Measurements from ENCODE around the gene COL13A1. TPM values are rescaled to one million over a fixed set of nuclear protein-coding genes. Genes with fewer than 3 reads are reported as not detected.

The COL13A1 gene
- total RNA-seq, 1 experiment from 2014 or later = 5.9 TPM

GRCh38 chr10:69910561-69910960 lies 108.9 kb downstream of the COL13A1 start:
- Histone ChIP-seq H3K9me2 (ENCODE audit: insufficient read depth) (no peaks in the 10 kb centered on the region), H3K79me2 (ENCODE audit: insufficient read depth, low read length) (no peaks in the 10 kb centered on the region), H3K36me3 (ENCODE audit: control insufficient read depth in 1 of 2, insufficient read depth in 2 of 2, low read length in 2 of 2) (no peaks in the 10 kb centered on the region), H3K4me2 (ENCODE audit: low read length) (no peak overlapping the region), H4K20me1 (ENCODE audit: insufficient read depth) (no peaks in the 10 kb centered on the region), H3K9me3 (ENCODE audit: control insufficient read depth in 1 of 2, insufficient read depth in 1 of 2, low read depth in 1 of 2, low read length in 2 of 2) (no peaks in the 10 kb centered on the region), H2AFZ (ENCODE audit: low read depth, low read length, poor library complexity, severe bottlenecking) (no peak overlapping the region), H3K4me3 (replicated peaks in 1 of 2; ENCODE audit: low read depth in 1 of 2, low read length in 2 of 2) (no peak overlapping the region), H3K9ac (ENCODE audit: low read length) (no peak overlapping the region), H3K27ac (ENCODE audit: low read depth, low read length) (no peak overlapping the region), H3K27me3 (ENCODE audit: insufficient read depth, low read length) (no peaks in the 10 kb centered on the region), H3K4me1 (ENCODE audit: control insufficient read depth in 1 of 2, insufficient read depth in 2 of 2, low read length in 2 of 2) (no peaks in the 10 kb centered on the region)
- CTCF ChIA-PET = interaction anchor here (1.0 to 3.0 kb wide), 3 partner anchors 10 to 124 kb away, joined by 4 to 11 read pairs (median 6); no protein-coding TSS in a partner anchor
- no TSS peak for BruUV-seq (replicated peaks)
- ATAC-seq = no peak
- intact Hi-C loops (cut with micrococcal nuclease) = loop anchor here (1.0 to 5.0 kb wide), 3 partner anchors 108 to 268 kb away; partner anchors contain the start of gene COL13A1
- DNase-seq (ENCODE audit: low read depth, low spot score) = no peak
- no peak for TF ChIP-seq RAD21 (IDR thresholded peaks at IDR 0.05; ENCODE audit: low read depth)
- no peak for TF ChIP-seq POLR2A (IDR thresholded peaks at IDR 0.05; ENCODE audit: borderline replicate concordance, extremely low read depth, insufficient read depth, insufficient read length)
- no peak for TF ChIP-seq FOSL1 (IDR thresholded peaks at IDR 0.05; ENCODE audit: low read depth)
- no peak for TF ChIP-seq CBX3 (IDR thresholded peaks at IDR 0.05; ENCODE audit: low read depth)
- no peak for TF ChIP-seq SRF (IDR thresholded peaks at IDR 0.05; ENCODE audit: low read depth)
- no peak for TF ChIP-seq ZFX (IDR thresholded peaks at IDR 0.05)
- no peak for TF ChIP-seq SP1 (IDR thresholded peaks at IDR 0.05; ENCODE audit: low read depth)
- no peak for TF ChIP-seq MAX (IDR thresholded peaks at IDR 0.05)
- no peak for TF ChIP-seq ELF1 (IDR thresholded peaks at IDR 0.05; ENCODE audit: borderline replicate concordance, low read depth)
- no peak for TF ChIP-seq EGR1 (IDR thresholded peaks at IDR 0.05; ENCODE audit: low read depth)
- TF ChIP-seq EZH2phosphoT487 (IDR thresholded peaks at IDR 0.05; ENCODE audit: borderline replicate concordance) = no peak
- TF ChIP-seq ZNF274 (IDR thresholded peaks at IDR 0.05; ENCODE audit: low read depth, low read length) = no peak
- TF ChIP-seq, protein P1, sequence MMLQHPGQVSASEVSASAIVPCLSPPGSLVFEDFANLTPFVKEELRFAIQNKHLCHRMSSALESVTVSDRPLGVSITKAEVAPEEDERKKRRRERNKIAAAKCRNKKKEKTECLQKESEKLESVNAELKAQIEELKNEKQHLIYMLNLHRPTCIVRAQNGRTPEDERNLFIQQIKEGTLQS (IDR thresholded peaks at IDR 0.05) = no peak
- POLR2A ChIA-PET = no interaction called here
- RAD21 ChIA-PET (ENCODE audit: low non-redundant PET in 1 of 2, low total read pairs in 2 of 2, uncharacterized antibody in 2 of 2, unreplicated experiment in 2 of 2) = no interaction called here
